H54 (cell line): ENCODE results near the gene NUCKS1.

Source experiments
- DNase-seq: peaks from one replicate; pipeline ENCODE4 v3.0.0; 2011; ENCODE audit warnings: low spot score, mixed read lengths; ENCODE audit not compliant: insufficient read length
- FAIRE-seq: peaks from 3 replicates; lab custom pipeline; 2011; peaks lifted over from hg19 to GRCh38; lab: Jason Lieb, UNC
- POLR2A ChIP-seq: IDR thresholded peaks from 2 replicates; pipeline ENCODE4 v1.6.1; 2011; ENCODE audit warnings: low read depth, mild to moderate bottlenecking, low read length

The NUCKS1 gene

DNA sequence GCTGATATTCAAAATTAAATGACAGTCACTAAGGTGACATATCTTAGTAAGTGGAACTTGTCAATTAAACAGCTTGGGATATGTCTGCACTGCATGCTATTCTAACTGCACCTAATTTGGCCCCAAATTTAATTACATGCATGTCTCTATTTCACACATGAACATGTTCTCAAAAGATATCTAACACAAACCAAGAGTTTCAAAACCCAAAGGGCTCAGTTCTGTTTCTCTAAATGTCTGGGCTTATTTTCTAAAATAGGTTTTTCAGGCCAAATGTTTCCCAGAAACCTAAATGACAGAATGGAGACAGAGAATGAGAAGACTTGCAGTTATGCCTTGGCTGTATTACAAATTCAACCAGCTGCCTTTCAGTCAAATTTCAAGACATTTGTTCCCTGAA, 14.0 kb upstream of the NUCKS1 start:
- DNase-seq: no peak
- TF ChIP-seq POLR2A: no peak
- no peak for FAIRE-seq

DNA sequence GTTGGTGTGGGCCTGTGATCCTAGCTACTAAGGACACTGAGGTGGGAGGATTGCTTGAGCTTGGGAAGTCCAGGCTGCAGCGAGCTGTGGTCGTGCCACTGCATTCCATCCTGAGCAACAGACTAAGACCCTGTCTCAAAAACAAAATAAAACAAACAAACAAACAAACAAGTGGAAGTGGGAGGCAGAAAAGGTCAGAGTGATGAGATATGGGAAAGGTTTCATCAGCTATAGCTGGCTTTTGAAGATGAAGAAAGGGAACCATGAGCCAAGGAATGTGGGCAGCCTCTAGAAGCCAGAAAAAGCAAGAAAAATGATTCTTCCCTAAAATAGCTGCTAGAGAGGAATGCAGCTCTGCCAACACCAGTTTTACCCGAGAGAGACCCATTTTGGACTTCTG, 10.6 kb upstream of the NUCKS1 start:
- no peak for DNase-seq
- TF ChIP-seq POLR2A: no peak
- FAIRE-seq: no peak

DNA sequence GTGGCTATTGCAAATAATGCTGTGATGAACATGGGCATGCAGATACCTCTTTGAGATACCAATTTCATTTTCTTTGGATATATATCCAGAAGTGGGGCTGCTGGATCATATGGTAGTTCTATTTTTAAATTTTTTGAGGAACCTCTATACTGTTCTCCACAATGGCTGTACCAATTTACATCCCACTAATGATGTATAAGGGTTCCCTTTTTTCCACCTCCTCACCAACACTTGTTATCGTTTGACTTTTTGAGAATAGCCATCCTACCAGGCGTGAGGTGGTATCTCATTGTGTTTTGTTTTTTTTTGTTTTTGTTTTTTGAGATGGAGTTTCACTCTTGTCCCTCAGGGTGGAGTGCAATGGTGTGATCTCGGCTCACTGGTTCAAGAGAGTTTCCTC, 6.6 kb upstream of the NUCKS1 start:
- FAIRE-seq (no peak), DNase-seq (no peak)
- no peak for TF ChIP-seq POLR2A

DNA sequence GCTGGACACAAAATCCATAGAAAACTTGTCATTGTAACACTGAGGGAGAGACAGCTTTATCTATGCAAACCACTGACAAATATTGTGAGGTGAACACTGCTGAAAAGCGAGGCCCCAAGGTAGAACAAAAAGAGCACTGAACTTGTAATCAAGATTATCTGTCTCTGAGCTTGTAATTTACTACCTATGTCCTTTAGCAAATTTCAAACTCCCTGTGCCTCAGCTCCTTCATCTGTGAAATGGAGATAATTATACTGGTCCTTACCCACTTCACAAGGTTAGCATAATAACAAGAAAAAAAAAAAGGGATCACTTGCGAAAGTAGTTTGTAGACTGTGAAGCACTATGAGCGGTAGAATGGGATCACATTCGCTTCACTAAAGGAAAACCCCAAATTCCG, 4.9 kb upstream of the NUCKS1 start:
- FAIRE-seq: no peak
- no peak for DNase-seq

DNA sequence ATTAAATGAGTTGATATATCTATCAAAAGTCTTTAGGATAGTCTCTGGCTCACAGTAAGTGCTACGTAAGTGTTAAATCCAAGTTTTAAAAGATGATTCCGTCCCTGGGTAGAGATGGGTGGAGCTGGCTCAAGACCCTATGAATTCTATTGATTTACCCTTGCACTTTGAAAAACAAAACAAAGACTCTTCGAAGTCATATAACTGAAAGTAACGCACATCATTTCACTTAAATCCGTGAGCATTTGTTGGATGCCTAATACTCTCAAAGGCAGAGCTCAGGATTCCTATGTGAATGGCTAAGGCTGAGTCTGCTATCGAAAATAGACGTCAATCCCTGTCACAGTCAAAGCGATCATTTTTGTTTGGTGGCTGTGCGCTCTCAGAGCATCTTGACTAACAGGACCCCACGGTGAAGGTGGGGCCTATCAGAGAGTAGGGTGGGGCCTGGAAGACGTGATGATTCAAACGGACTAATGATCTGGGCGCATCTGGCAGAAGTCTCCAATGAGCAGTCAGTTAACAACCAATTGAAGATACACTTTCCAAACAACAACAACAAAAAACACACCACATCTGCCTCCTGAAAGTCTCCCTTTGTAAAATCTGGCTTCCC, 1.2 kb upstream of the NUCKS1 start:
- no peak for DNase-seq
- FAIRE-seq: no peak
- no peak for TF ChIP-seq POLR2A

More for the DNA sequence above, 4.9 kb upstream of the NUCKS1 start:
- TF ChIP-seq POLR2A: no peak

DNA sequence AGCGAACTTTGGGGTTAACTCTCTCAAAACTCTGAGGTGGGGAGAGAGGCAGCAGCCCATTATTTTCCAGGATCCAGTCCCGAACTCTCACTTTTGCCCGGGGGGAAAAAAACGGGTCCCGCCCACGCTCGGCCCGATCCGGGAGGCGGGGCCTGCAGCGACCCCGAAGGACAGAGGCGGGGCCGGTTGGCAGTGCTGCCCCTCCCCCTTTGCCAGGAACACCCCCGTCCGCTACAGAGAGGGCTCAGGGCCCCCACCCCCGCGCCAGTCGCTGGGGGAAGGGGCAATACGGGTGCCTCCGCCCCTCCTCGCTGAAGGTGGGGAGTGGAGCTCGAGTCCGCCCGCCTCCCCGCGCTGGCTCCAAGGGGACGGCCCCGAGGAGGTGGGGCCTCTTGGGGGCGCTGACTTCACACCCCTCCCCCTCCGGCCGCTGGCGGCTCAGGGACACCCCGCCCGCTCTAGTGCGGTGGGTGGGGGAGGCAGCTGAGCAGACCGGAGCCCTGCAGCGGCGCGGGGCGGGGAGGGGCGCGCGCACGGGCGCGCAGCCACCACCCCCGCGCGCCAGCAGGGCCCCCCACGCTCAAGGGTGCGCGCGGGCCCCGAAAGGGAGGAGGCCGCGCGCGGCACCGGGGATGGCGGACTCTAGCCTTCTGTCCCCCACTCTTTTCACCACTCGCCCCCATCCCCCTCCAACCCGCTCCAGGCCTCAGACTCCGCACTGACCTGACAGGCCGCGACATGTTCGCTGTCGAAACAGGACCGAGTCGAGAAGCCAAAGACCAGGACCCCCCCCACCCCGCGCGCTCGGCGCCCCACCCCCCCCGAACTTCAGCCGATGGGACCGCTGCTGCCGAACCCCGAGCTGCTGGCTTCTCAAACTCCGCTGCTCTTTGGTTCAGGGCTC, 496 bp downstream of the NUCKS1 start:
- peak; percentile 51; the same call in 1 of the 2 replicates for TF ChIP-seq POLR2A
- no peak for FAIRE-seq
- DNase-seq: peak; percentile 82

DNA sequence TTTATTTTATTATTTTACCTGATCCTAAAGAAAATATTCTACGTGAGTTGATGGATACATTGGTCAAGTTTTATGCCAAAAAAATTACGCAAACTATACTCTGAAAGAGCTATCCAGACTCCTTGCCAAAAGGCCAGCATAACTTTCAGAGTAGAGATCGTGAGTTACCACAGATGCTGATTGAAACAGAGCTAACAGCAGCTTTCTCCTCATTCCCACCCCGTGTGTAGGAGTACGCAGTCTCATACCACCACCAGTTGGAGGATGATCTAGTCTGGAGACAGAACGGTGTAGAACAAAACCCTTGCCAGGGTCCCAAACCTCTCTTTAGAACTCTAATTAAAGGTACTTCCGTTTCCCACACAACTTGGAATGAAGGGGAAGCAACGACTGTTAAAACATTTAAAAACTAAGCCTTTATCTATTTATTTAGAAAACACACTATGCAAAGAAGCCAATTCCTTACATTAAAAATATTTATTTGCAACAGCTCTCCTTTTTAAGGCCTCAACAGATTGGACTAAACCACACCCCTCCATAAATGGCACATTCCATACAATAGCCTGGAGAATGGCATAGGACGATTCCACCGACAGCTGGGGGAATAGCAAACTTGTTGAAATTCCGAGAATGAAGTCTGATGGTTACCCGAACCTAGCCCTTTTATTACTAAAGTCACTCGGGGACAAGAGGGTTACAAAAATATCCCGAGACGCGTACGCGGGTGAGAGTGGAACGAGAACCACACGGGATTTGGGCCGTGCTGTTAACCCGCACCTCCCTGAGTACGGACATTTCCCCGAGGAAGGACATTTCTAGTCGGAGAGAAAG, 1.4 kb downstream of the NUCKS1 start:
- no peak for FAIRE-seq
- TF ChIP-seq POLR2A: no peak
- peak; percentile 9 for DNase-seq

DNA sequence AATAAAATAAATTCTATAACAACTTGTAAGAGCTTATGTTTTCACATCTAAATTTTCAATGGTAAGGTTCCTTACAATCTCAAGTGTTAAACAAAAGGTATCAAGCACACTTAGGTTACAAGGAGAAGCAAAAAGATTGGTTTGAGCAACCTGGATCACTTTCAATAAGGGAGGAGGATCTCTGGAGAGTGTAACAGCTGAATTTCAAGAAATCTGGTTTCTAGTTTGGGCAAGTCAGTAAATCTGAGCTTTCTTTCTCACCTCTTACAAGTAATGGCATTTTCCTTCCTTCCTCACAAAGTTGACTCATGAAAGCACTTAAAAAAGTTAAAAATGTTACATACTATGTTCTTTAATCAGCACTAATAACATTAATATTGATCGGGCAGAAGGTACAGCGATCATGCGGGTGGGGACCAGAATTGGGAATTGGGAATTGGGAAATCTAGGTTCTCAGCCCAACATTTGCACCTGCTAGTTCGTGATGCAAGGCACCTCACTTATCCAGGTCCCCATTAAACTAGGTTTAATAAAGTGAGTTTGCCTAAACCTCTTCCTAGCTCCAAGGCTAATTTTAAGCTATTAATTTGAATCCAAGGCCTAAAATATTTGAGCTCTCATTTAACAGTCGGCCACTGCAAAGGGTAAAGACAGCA, 3.1 kb downstream of the NUCKS1 start:
- DNase-seq (no peak), FAIRE-seq (no peak)
- no peak for TF ChIP-seq POLR2A

DNA sequence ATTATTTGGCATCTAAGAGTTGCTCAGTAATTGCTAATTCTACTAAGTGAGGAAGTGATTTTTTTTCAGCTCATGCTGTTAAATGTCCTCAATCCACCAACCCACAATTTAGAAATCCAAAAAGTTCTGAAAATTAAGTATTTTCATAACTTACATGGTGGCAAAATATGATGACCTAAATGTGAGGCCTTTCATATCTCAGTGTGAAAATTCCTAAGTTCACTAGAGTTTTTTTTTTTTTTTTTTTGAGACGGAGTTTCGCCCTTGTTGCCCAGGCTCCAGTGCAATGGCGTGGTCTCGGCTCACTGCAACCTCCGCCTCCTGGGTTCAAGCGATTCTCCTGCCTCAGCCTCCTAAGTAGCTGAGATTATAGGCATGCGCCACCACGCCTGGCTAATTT, 5.6 kb downstream of the NUCKS1 start:
- TF ChIP-seq POLR2A: no peak
- no peak for DNase-seq
- no peak for FAIRE-seq

DNA sequence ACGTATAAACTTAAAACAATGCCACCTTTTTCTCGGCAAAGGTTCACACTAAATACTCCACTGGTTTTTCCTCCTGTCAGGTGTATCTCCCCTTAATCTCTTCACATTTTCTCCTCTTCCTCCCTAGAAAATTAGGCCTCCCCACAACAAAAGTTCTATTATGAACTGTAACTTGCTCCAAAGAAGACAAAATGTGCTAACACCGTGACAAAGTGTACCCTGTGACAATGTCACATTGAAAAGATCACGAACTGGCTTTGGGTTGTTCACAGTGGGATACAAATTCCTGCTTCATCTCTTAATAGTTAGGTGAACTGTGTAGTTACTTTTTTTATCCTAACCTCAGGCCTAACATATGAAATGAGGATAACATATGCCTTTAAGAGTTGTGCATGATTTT, 6.0 kb downstream of the NUCKS1 start:
- FAIRE-seq (no peak), DNase-seq (no peak)
- no peak for TF ChIP-seq POLR2A

DNA sequence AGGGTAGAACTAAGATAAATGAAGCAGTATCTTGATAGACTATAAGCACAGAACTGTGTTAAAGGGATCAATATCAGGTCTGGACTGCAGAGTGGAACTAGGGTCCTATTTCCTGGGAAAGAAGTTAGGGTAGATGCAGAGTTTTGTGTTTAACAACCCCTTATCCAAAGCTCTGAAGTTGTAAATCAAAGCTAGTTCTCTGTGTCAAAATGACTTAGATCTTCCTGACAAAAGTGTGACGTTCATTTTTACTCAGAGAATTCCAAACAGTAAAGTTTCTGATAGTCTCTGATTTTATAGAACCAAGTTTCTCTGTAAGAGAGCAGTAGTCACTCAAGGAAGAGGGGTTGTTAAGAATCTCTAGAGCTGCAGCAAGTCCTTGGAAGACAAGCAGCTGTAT, 8.3 kb downstream of the NUCKS1 start:
- FAIRE-seq (no peak), DNase-seq (no peak)
- no peak for TF ChIP-seq POLR2A

DNA sequence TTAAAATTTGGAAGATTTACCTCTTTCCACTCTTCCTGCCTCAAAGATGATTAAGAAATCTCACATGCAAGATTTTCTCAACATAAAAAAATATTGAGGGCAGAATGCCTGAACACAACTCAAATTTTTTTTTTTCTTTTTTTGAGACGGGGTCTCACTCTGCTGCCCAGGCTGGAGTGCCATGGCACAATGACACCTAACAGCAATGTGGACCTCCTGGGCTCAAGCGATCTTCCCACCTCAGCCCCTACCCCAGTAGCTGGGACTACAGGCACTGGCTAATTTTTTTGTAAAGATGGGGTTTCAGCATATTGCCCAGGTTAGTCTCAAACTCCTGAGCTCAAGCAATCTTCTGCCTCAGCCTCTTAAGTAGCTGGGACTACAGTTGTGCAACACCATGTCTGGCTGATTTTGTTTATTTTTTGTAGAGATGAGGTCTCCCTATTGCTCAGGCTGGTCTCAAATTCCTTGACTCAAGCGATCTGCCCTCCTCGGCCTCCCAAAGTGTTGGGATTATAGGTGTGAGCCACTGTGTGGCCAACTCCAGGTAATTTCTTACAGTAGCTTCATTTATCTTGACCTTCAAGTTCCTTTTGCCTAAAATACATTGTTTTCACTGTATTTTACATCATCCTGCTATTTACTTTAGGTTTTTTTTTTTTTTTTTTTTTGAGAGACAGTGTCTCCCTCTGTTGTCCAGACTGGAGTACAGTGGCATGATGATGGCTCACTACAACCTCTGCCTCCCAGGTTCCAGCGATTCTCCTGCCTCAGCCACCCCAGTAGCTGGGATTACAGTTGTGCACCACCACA, 10.4 kb downstream of the NUCKS1 start:
- FAIRE-seq (no peak), DNase-seq (no peak)
- TF ChIP-seq POLR2A: no peak

DNA sequence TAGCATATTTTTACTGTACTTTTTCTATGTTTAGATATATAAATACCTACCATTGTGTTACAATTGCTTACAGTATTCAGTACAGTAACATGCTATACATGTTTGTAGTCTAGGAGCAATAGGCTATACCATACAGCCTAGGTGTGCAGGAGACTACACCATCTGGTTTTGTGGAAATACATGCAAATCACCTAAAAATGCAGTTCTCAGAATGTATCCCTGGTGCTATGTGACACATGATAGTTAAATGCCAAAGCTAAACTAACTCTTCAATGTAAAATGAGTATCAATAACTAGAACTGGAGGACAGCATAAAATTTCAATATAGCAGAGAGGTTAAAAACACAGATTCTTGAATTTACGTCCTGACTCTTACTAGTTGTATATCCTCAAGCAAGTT, 14.8 kb downstream of the NUCKS1 start:
- FAIRE-seq (no peak), DNase-seq (no peak)
- TF ChIP-seq POLR2A: no peak
